HCT116 (cell line): ENCODE results near the gene NFASC. TPM values are rescaled to one million over a fixed set of nuclear protein-coding genes. Genes with fewer than 3 reads are reported as not detected.

Source experiments
- ATAC-seq: fragments of 200-7000 bp; cut with Tn5 transposase; 2 replicates; pipeline ENCODE4 v1.9.1; 2020; ENCODE audit warnings: mild to moderate bottlenecking, moderate library complexity
- BruUV-seq: library from RNA; stranded (reverse); fragments of 400-500 nt; replicated peaks from 2 replicates; lab custom pipeline; 2021; lab: Mats Ljungman, UMichigan
- CTCF ChIA-PET: fragments of 300-600 bp; sonication (Branson Sonifier 250); formaldehyde crosslinking; loops from one replicate; lab custom pipeline; 2021; ENCODE audit warnings: antibody characterized with exemption; lab: Charles Lee
- POLR2A ChIA-PET: fragments of 300-600, 350-600 bp; sonication (Branson Sonifier 250); formaldehyde crosslinking; loops from one replicate; lab custom pipeline; 2021; ENCODE audit warnings: antibody characterized with exemption; lab: Charles Lee
- RAD21 ChIA-PET, 2 experiments: fragments of 300-600 bp; sonication (Branson Sonifier 250); formaldehyde crosslinking; loops; one replicate each; lab custom pipeline; 2023; ENCODE audit warnings: low total read pairs in 2 of 2; ENCODE audit not compliant: uncharacterized antibody in 2 of 2, unreplicated experiment in 2 of 2, low non-redundant PET in 1 of 2; lab: Charles Lee
- DNase-seq: peaks from one replicate; pipeline ENCODE4 v3.0.0-alpha.2; 2010; ENCODE audit warnings: low read depth, low spot score
- H2AFZ ChIP-seq: fragments of 200-600 bp; shearing (Covaris generic), sonication (generic); 2 replicates; pipeline ENCODE4 v1.6.1; 2017; ENCODE audit warnings: low read depth, mixed run types, mixed read lengths, antibody characterized with exemption, low read length; ENCODE audit not compliant: poor library complexity, severe bottlenecking
- H3K27ac ChIP-seq: 2 replicates; pipeline ENCODE4 v1.5.1; 2012; ENCODE audit warnings: low read depth, low read length
- H3K27me3 ChIP-seq: fragments of 200-600 bp; sonication (generic); 2 replicates; pipeline ENCODE4 v1.6.1; 2016; ENCODE audit warnings: mixed run types, low read length, mixed read lengths; ENCODE audit not compliant: insufficient read depth
- H3K36me3 ChIP-seq, 2 experiments: fragments of 200-500 bp in 1 of 2; fragments of 200-600 bp in 1 of 2; sonication (Bioruptor generic) in 1 of 2; sonication (generic) in 1 of 2; 2 replicates each; pipeline versions ENCODE4 v1.5.1 to v1.6.1; 2014 to 2016; ENCODE audit warnings: low read length in 2 of 2, inconsistent platforms in 1 of 2, mixed read lengths in 1 of 2, mixed run types in 1 of 2; ENCODE audit not compliant: insufficient read depth in 2 of 2, control insufficient read depth in 1 of 2
- H3K4me1 ChIP-seq, 2 experiments: fragments of 200-600 bp in 1 of 2; sonication (generic) in 1 of 2; 2 replicates each; pipeline versions ENCODE4 v1.5.1 to v1.6.1; 2012 to 2017; ENCODE audit warnings: low read length in 2 of 2, inconsistent platforms in 1 of 2, mild to moderate bottlenecking in 1 of 2, mixed read lengths in 1 of 2, mixed run types in 1 of 2, moderate library complexity in 1 of 2; ENCODE audit not compliant: insufficient read depth in 2 of 2, control insufficient read depth in 1 of 2
- H3K4me2 ChIP-seq: fragments of 200-600 bp; sonication (generic); 2 replicates; pipeline ENCODE4 v1.6.1; 2017; ENCODE audit warnings: mixed run types, low read length, mixed read lengths
- H3K4me3 ChIP-seq, 2 experiments: fragments of 200-600 bp in 1 of 2; sonication (generic) in 1 of 2; replicated peaks in 1 of 2; 2 replicates each; pipeline ENCODE4 v1.5.1; 2011 to 2016; ENCODE audit warnings: low read length in 2 of 2, control low read depth in 1 of 2, low read depth in 1 of 2, mild to moderate bottlenecking in 1 of 2, mixed read lengths in 1 of 2, mixed run types in 1 of 2
- H3K79me2 ChIP-seq: fragments of 200-600 bp; sonication (generic); 2 replicates; pipeline ENCODE4 v1.6.1; 2017; ENCODE audit warnings: mild to moderate bottlenecking, mixed run types, low read length, moderate library complexity, mixed read lengths; ENCODE audit not compliant: insufficient read depth
- H3K9ac ChIP-seq: fragments of 200-600 bp; sonication (generic); 2 replicates; pipeline ENCODE4 v1.6.1; 2016; ENCODE audit warnings: low read length, mixed read lengths
- H3K9me2 ChIP-seq: fragments of 200-600 bp; sonication (generic), shearing (Covaris generic); 2 replicates; pipeline ENCODE4 v1.6.1; 2017; ENCODE audit warnings: mixed run types, mild to moderate bottlenecking, moderate library complexity; ENCODE audit not compliant: insufficient read depth
- H3K9me3 ChIP-seq, 2 experiments: fragments of 200-500 bp in 1 of 2; fragments of 200-600 bp in 1 of 2; sonication (Bioruptor generic) in 1 of 2; sonication (generic) in 1 of 2; 2 replicates each; pipeline ENCODE4 v1.6.1; 2014 to 2017; ENCODE audit warnings: low read length in 2 of 2, mixed read lengths in 2 of 2, inconsistent platforms in 1 of 2, low read depth in 1 of 2, mild to moderate bottlenecking in 1 of 2, mixed run types in 1 of 2, moderate library complexity in 1 of 2; ENCODE audit not compliant: control insufficient read depth in 1 of 2, insufficient read depth in 1 of 2
- H4K20me1 ChIP-seq: fragments of 200-600 bp; sonication (generic), shearing (Covaris generic); 2 replicates; pipeline ENCODE4 v1.6.1; 2017; ENCODE audit warnings: mixed run types, mild to moderate bottlenecking, moderate library complexity; ENCODE audit not compliant: insufficient read depth
- CBX3 ChIP-seq: IDR thresholded peaks from 2 replicates; pipeline ENCODE4 v1.6.1; 2012; ENCODE audit warnings: low read depth
- CEBPB ChIP-seq: IDR thresholded peaks from 2 replicates; pipeline ENCODE4 v1.6.1; 2012; ENCODE audit warnings: low read depth
- ELF1 ChIP-seq: IDR thresholded peaks from 2 replicates; pipeline ENCODE4 v1.6.1; 2012; ENCODE audit warnings: low read depth, borderline replicate concordance
- JUND ChIP-seq: IDR thresholded peaks from 2 replicates; pipeline ENCODE4 v1.6.1; 2012
- POLR2A ChIP-seq: IDR thresholded peaks from 2 replicates; pipeline ENCODE4 v1.7.0; 2011; ENCODE audit warnings: borderline replicate concordance; ENCODE audit not compliant: insufficient read depth, insufficient read length; ENCODE audit errors: extremely low read depth
- POLR2AphosphoS5 ChIP-seq: IDR thresholded peaks from 2 replicates; pipeline ENCODE4 v1.6.1; 2011; ENCODE audit warnings: mild to moderate bottlenecking, low read depth, low read length, moderate library complexity
- RAD21 ChIP-seq: IDR thresholded peaks from 2 replicates; pipeline ENCODE4 v1.6.1; 2012; ENCODE audit warnings: low read depth, mild to moderate bottlenecking
- SIN3A ChIP-seq: IDR thresholded peaks from 2 replicates; pipeline ENCODE4 v1.6.1; 2012; ENCODE audit warnings: low read depth
- SP1 ChIP-seq: IDR thresholded peaks from 2 replicates; pipeline ENCODE4 v1.6.1; 2012; ENCODE audit warnings: low read depth
- SRF ChIP-seq: IDR thresholded peaks from 2 replicates; pipeline ENCODE4 v1.6.1; 2012; ENCODE audit warnings: low read depth
- TCF7L2 ChIP-seq: IDR thresholded peaks from 2 replicates; pipeline ENCODE4 v1.7.0; 2011; ENCODE audit warnings: borderline replicate concordance, inconsistent platforms; ENCODE audit not compliant: insufficient read depth, insufficient read length; ENCODE audit errors: extremely low read depth
- YY1 ChIP-seq: IDR thresholded peaks from 2 replicates; pipeline ENCODE4 v1.6.1; 2011; ENCODE audit warnings: low read length, low read depth, moderate library complexity, mild to moderate bottlenecking; ENCODE audit not compliant: insufficient replicate concordance; ENCODE audit errors: extremely low read depth
- ZFX ChIP-seq: fragments of 450-650 bp; IDR thresholded peaks from 2 replicates; pipeline ENCODE4 v1.6.1; 2017
- ZNF274 ChIP-seq: fragments of 200-500 bp; sonication (Bioruptor generic); IDR thresholded peaks from 2 replicates; pipeline ENCODE4 v1.6.1; 2014; ENCODE audit warnings: mild to moderate bottlenecking, low read depth, low read length, inconsistent platforms
- intact Hi-C: fragments of 100-400 bp; cut with micrococcal nuclease; formaldehyde crosslinking; loops from 2 replicates; pipeline ENCODE4 v1.10.0; 2022
- total RNA-seq: library from RNA; stranded (reverse); gene quantifications from one replicate; pipeline ENCODE4 v1.2.1, GENCODE V29; 2021; ENCODE audit not compliant: unreplicated experiment
- TF ChIP-seq, protein P1 (sequence below): IDR thresholded peaks from 2 replicates; pipeline ENCODE4 v1.6.1; 2012; ENCODE audit warnings: low read depth
- TF ChIP-seq, protein P2 (sequence below): IDR thresholded peaks from 2 replicates; pipeline ENCODE4 v1.6.1; 2011; ENCODE audit warnings: mild to moderate bottlenecking, low read length, moderate library complexity; ENCODE audit not compliant: insufficient replicate concordance; ENCODE audit errors: extremely low read depth

NFASC gene
- total RNA-seq, 1 experiment from 2014 or later = 0.57 TPM

DNA sequence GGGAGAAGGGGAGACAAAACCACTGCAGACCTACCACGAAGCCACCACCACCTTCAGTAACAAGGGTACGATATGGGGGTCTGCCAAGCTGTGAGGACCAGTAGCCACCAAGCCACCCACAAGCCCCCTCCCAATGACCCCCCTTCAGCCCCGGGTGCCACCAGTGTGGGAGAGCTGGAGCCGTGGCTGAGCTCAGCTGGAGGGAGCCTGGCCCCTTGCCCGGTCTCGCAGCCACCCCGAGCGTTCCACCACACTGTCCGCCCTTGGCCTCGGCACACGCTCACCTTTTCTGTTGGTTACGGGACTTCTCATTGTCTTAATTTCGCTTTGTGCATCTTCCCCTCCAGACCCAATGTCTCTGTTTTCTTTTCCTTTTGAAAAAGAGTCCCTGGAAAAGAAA is 145.9 kb downstream of the NFASC start:
- Histone ChIP-seq H4K20me1 (no peaks in the 10 kb centered on the region), H3K9ac (no peak overlapping the region), H3K4me1 (0 out of 4 replicates have a peak, but pooled peaks cover 0 to 3% of the 10 kb centered on the region in 2 experiments), H3K9me3 (no peaks in the 10 kb centered on the region), H3K9me2 (no peaks in the 10 kb centered on the region), H3K27me3 (no peaks in the 10 kb centered on the region; the same call in 1 of the 2 replicates), H3K36me3 (no peaks in the 10 kb centered on the region), H3K4me2 (no peak overlapping the region), H2AFZ (no peak overlapping the region), H3K4me3 (no peak overlapping the region), H3K27ac (no peak overlapping the region), H3K79me2 (no peaks in the 10 kb centered on the region)
- BruUV-seq = no TSS peak
- intact Hi-C loops = no loop called here
- POLR2A ChIA-PET = no interaction called here
- TF ChIP-seq ELF1 = no peak
- TF ChIP-seq, protein P1, sequence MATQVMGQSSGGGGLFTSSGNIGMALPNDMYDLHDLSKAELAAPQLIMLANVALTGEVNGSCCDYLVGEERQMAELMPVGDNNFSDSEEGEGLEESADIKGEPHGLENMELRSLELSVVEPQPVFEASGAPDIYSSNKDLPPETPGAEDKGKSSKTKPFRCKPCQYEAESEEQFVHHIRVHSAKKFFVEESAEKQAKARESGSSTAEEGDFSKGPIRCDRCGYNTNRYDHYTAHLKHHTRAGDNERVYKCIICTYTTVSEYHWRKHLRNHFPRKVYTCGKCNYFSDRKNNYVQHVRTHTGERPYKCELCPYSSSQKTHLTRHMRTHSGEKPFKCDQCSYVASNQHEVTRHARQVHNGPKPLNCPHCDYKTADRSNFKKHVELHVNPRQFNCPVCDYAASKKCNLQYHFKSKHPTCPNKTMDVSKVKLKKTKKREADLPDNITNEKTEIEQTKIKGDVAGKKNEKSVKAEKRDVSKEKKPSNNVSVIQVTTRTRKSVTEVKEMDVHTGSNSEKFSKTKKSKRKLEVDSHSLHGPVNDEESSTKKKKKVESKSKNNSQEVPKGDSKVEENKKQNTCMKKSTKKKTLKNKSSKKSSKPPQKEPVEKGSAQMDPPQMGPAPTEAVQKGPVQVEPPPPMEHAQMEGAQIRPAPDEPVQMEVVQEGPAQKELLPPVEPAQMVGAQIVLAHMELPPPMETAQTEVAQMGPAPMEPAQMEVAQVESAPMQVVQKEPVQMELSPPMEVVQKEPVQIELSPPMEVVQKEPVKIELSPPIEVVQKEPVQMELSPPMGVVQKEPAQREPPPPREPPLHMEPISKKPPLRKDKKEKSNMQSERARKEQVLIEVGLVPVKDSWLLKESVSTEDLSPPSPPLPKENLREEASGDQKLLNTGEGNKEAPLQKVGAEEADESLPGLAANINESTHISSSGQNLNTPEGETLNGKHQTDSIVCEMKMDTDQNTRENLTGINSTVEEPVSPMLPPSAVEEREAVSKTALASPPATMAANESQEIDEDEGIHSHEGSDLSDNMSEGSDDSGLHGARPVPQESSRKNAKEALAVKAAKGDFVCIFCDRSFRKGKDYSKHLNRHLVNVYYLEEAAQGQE = no peak
- no peak for TF ChIP-seq JUND
- TF ChIP-seq SIN3A = no peak
- TF ChIP-seq ZFX = no peak
- TF ChIP-seq, protein P2, sequence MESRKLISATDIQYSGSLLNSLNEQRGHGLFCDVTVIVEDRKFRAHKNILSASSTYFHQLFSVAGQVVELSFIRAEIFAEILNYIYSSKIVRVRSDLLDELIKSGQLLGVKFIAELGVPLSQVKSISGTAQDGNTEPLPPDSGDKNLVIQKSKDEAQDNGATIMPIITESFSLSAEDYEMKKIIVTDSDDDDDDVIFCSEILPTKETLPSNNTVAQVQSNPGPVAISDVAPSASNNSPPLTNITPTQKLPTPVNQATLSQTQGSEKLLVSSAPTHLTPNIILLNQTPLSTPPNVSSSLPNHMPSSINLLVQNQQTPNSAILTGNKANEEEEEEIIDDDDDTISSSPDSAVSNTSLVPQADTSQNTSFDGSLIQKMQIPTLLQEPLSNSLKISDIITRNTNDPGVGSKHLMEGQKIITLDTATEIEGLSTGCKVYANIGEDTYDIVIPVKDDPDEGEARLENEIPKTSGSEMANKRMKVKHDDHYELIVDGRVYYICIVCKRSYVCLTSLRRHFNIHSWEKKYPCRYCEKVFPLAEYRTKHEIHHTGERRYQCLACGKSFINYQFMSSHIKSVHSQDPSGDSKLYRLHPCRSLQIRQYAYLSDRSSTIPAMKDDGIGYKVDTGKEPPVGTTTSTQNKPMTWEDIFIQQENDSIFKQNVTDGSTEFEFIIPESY = no peak
- no peak for TF ChIP-seq POLR2A
- no peak for TF ChIP-seq ZNF274
- no peak for TF ChIP-seq POLR2AphosphoS5
- TF ChIP-seq TCF7L2 = no peak
- no peak for TF ChIP-seq CBX3
- no peak for TF ChIP-seq CEBPB
- TF ChIP-seq RAD21 = no peak
- no peak for TF ChIP-seq YY1
- no peak for TF ChIP-seq SRF
- TF ChIP-seq SP1 = no peak
- DNase-seq (no peak), ATAC-seq (no peak)
- CTCF ChIA-PET = no interaction called here
- RAD21 ChIA-PET = no interaction called here
